Karpas-422 (cell line): ENCODE results near the gene APLP1. TPM values are rescaled to one million over a fixed set of nuclear protein-coding genes. Genes with fewer than 3 reads are reported as not detected.
A peak's percentile ranks its signal among the peaks of the same experiment; 100 is the strongest.

Experiments used
- DNase-seq: peaks from one replicate; pipeline ENCODE4 v3.0.0-alpha.2; 2015
- H2AFZ ChIP-seq: fragments of 200-600 bp; sonication (generic); 2 replicates; pipeline ENCODE4 v1.6.1; 2014; ENCODE audit warnings: antibody characterized with exemption, low read length, mixed read lengths
- H3K27ac ChIP-seq: fragments of 200-600 bp; sonication (generic); 2 replicates; pipeline ENCODE4 v1.5.1; 2014; ENCODE audit warnings: mild to moderate bottlenecking, low read length, moderate library complexity
- H3K27me3 ChIP-seq: fragments of 200-600 bp; sonication (generic); 2 replicates; pipeline ENCODE4 v1.6.1; 2014; ENCODE audit warnings: low read length, mixed read lengths
- H3K36me3 ChIP-seq: fragments of 200-600 bp; sonication (generic); 2 replicates; pipeline ENCODE4 v1.6.1; 2014; ENCODE audit warnings: low read length, mixed read lengths; ENCODE audit not compliant: insufficient read depth
- H3K4me1 ChIP-seq: fragments of 200-600 bp; sonication (generic); 2 replicates; pipeline ENCODE4 v1.6.1; 2014; ENCODE audit warnings: mild to moderate bottlenecking, low read length, mixed read lengths
- H3K4me2 ChIP-seq: fragments of 200-600 bp; sonication (generic); 2 replicates; pipeline ENCODE4 v1.6.1; 2014; ENCODE audit warnings: low read length, low read depth, mild to moderate bottlenecking; ENCODE audit not compliant: poor library complexity, severe bottlenecking
- H3K4me3 ChIP-seq: fragments of 200-600 bp; sonication (generic); 2 replicates; pipeline ENCODE4 v1.5.1; 2014; ENCODE audit warnings: mild to moderate bottlenecking, antibody characterized with exemption, low read length, mixed read lengths
- H3K79me2 ChIP-seq: fragments of 200-600 bp; sonication (generic); 2 replicates; pipeline ENCODE4 v1.6.1; 2014; ENCODE audit warnings: mild to moderate bottlenecking, low read length, mixed read lengths
- H3K9ac ChIP-seq: fragments of 200-600 bp; sonication (generic); 2 replicates; pipeline ENCODE4 v1.6.0; 2014; ENCODE audit warnings: low read length
- H3K9me2 ChIP-seq: fragments of 200-600 bp; sonication (generic), shearing (Covaris generic); replicated peaks from 2 replicates; pipeline ENCODE4 v1.6.0; 2014; ENCODE audit warnings: mild to moderate bottlenecking, low read length, moderate library complexity; ENCODE audit not compliant: insufficient read depth
- H3K9me3 ChIP-seq: fragments of 300-700, 200-600 bp; sonication (generic); 2 replicates; pipeline ENCODE4 v1.6.1; 2014; ENCODE audit warnings: low read length, mixed read lengths
- H4K20me1 ChIP-seq: fragments of 200-600 bp; sonication (generic); 2 replicates; pipeline ENCODE4 v1.6.1; 2014; ENCODE audit warnings: mild to moderate bottlenecking, antibody characterized with exemption, low read length, low read depth; ENCODE audit not compliant: insufficient read depth
- small RNA-seq: library from RNA; depleted of rRNA; stranded (forward); fragments of <200 nt; gene quantifications from one replicate; pipeline ENCODE3, GENCODE V24; 2014
- total RNA-seq: library from RNA; depleted of rRNA; stranded (reverse); fragments of >200 nt; shearing (Covaris generic); gene quantifications from 2 replicates; pipeline ENCODE4 v1.2.3, GENCODE V29; 2014; ENCODE audit warnings: low replicate concordance; rRNA removed

Gene APLP1
- total RNA-seq, 1 experiment from 2014 or later: 9.9 TPM

- no peaks in the 10 kb centered on the region for H3K36me3 ChIP-seq
- no peak overlapping the region for H3K9ac ChIP-seq
- H3K27me3 ChIP-seq: 0 out of 2 replicates have a peak, but pooled peaks cover 2% of the 10 kb centered on the region
- no peaks in the 10 kb centered on the region for H3K79me2 ChIP-seq
- no peaks in the 10 kb centered on the region for H4K20me1 ChIP-seq
- no peak for DNase-seq
- H2AFZ ChIP-seq: no peak overlapping the region
- H3K9me3 ChIP-seq: peaks cover 9% of the 10 kb centered on the region
- no peaks in the 10 kb centered on the region for H3K4me1 ChIP-seq
- H3K9me2 ChIP-seq: no peaks in the 10 kb centered on the region
- no peak overlapping the region for H3K4me3 ChIP-seq
- H3K4me2 ChIP-seq: no peak overlapping the region
- no peak overlapping the region for H3K27ac ChIP-seq
Observed at GRCh38 chr19:35921012-35921411, 52.6 kb downstream of the APLP1 start.

DNA sequence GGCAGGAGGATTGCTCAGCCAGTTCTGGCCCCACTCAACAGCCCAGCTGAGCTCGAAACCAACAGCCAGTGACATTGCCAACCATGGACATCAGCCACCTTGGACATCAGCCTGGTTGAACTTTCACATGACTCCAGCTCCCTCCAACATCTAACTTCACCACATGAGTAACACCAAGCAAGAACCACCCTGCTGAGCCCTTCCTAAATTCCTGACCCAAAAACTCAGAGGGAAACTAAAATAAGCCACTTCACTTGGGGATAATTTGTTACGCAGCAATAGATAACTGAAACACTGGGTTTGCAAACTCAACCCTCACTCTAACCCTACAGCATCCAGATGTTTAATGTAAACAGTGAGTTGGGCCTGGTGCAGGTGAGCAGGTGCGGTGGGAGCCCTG, 57.1 kb downstream of the APLP1 start:
- Histone ChIP-seq H3K36me3 (no peaks in the 10 kb centered on the region), H4K20me1 (no peaks in the 10 kb centered on the region), H3K4me2 (no peak overlapping the region), H3K27ac (no peak overlapping the region), H3K4me1 (peaks cover 4% of the 10 kb centered on the region), H3K27me3 (0 out of 2 replicates have a peak, but pooled peaks cover 2% of the 10 kb centered on the region), H3K9ac (no peak overlapping the region), H2AFZ (no peak overlapping the region), H3K9me2 (no peaks in the 10 kb centered on the region), H3K79me2 (no peaks in the 10 kb centered on the region), H3K4me3 (no peak overlapping the region), H3K9me3 (peaks cover 9% of the 10 kb centered on the region)
- DNase-seq: no peak

- no peak overlapping the region for H3K4me3 ChIP-seq
- no peak overlapping the region for H3K9ac ChIP-seq
- H2AFZ ChIP-seq: no peak overlapping the region
- no peaks in the 10 kb centered on the region for H3K36me3 ChIP-seq
- H3K27me3 ChIP-seq: 0 out of 2 replicates have a peak, but pooled peaks cover 2% of the 10 kb centered on the region
- H3K4me1 ChIP-seq: peaks cover 16% of the 10 kb centered on the region
- H4K20me1 ChIP-seq: no peaks in the 10 kb centered on the region
- H3K79me2 ChIP-seq: no peaks in the 10 kb centered on the region
- H3K4me2 ChIP-seq: no peak overlapping the region
- peak; percentile 41 for DNase-seq
- H3K9me2 ChIP-seq: no peaks in the 10 kb centered on the region
- H3K9me3 ChIP-seq: peaks cover 9% of the 10 kb centered on the region
- H3K27ac ChIP-seq: no peak overlapping the region
Observed at GRCh38 chr19:35928507-35928906, 60.1 kb downstream of the APLP1 start.

Small RNA genes lying within 50 kb of the gene (small RNA-seq; reads per million reads assigned to genes)
- not detected for gene RN7SL402P

Other genes with a start within 250 kb of the APLP1 start
- gene RBM42, start 239.5 kb upstream of the APLP1 start, total RNA-seq: 36.9 and 82.1 TPM in 2 replicates
- gene ETV2, start 226.8 kb upstream of the APLP1 start, total RNA-seq: 0.54 and 0.75 TPM in 2 replicates
- gene COX6B1, start 220.3 kb upstream of the APLP1 start, total RNA-seq: 445 and 611 TPM in 2 replicates
- not detected in 2 replicates for gene UPK1A, start 202.1 kb upstream of the APLP1 start, total RNA-seq
- not detected in 2 replicates for gene ZBTB32, start 164.0 kb upstream of the APLP1 start, total RNA-seq
- gene KMT2B, start 150.6 kb upstream of the APLP1 start, total RNA-seq: 15.3 and 21.4 TPM in 2 replicates
- gene IGFLR1, start 126.1 kb upstream of the APLP1 start, total RNA-seq: 1.5 and 15.2 TPM in 2 replicates
- gene U2AF1L4, start 123.2 kb upstream of the APLP1 start, total RNA-seq: 31.7 and 50.4 TPM in 2 replicates
- gene PSENEN, start 122.9 kb upstream of the APLP1 start, total RNA-seq: 47.7 and 112 TPM in 2 replicates
- 5.9 and 12.4 TPM in 2 replicates for gene LIN37, start 120.0 kb upstream of the APLP1 start, total RNA-seq
- gene HSPB6, start 111.5 kb upstream of the APLP1 start, total RNA-seq: 0.18 and 1.5 TPM in 2 replicates
- gene PROSER3, start 110.4 kb upstream of the APLP1 start, total RNA-seq: 16.6 and 17.5 TPM in 2 replicates
- 5.8 and 12.3 TPM in 2 replicates for gene ARHGAP33, start 93.0 kb upstream of the APLP1 start, total RNA-seq
- gene PRODH2, start 55.7 kb upstream of the APLP1 start, total RNA-seq: not detected in 2 replicates
- not detected in 2 replicates for gene NPHS1, start 16.1 kb upstream of the APLP1 start, total RNA-seq
- gene KIRREL2, start 11.7 kb upstream of the APLP1 start, total RNA-seq: 0.07 TPM in 1 of 2 replicates, not detected in the other
- gene NFKBID, start 32.0 kb downstream of the APLP1 start, total RNA-seq: 7.2 and 17.1 TPM in 2 replicates
- 12.2 and 18.8 TPM in 2 replicates for gene HCST, start 34.0 kb downstream of the APLP1 start, total RNA-seq
- gene TYROBP, start 39.7 kb downstream of the APLP1 start, total RNA-seq: not detected in 2 replicates
- 3.7 and 3.8 TPM in 2 replicates for gene LRFN3, start 67.8 kb downstream of the APLP1 start, total RNA-seq
- gene SDHAF1, start 126.6 kb downstream of the APLP1 start, total RNA-seq: 23.4 and 71.2 TPM in 2 replicates
- gene SYNE4, start 140.2 kb downstream of the APLP1 start, total RNA-seq: 1.2 and 1.8 TPM in 2 replicates
- gene ALKBH6, start 145.6 kb downstream of the APLP1 start, total RNA-seq: 11.1 and 48.4 TPM in 2 replicates
- gene CLIP3, start 164.3 kb downstream of the APLP1 start, total RNA-seq: 0.72 and 1.2 TPM in 2 replicates
- 3.6 and 8.9 TPM in 2 replicates for gene THAP8, start 185.7 kb downstream of the APLP1 start, total RNA-seq
- 9.4 and 10.9 TPM in 2 replicates for gene WDR62, start 186.3 kb downstream of the APLP1 start, total RNA-seq
- 1.6 and 3.1 TPM in 2 replicates for gene OVOL3, start 242.6 kb downstream of the APLP1 start, total RNA-seq
- 175 and 322 TPM in 2 replicates for gene POLR2I, start 246.3 kb downstream of the APLP1 start, total RNA-seq
- gene TBCB, start 246.9 kb downstream of the APLP1 start, total RNA-seq: 200 and 242 TPM in 2 replicates